ENCODE results near the gene TFAP2E. TPM values are rescaled to one million over a fixed set of nuclear protein-coding genes. Genes with fewer than 3 reads are reported as not detected.

Gene TFAP2E
- total RNA-seq, 1 donor from 2014 or later, result 3.6 TPM

GRCh38 chr1:35605071-35605866 lies 32.2 kb downstream of the TFAP2E start:
- H3K4me1 Mint-ChIP-seq (ENCODE audit: unreplicated experiment), result no peaks in the 10 kb centered on the region
- no peak for TF ChIP-seq CTCF (IDR thresholded peaks at IDR 0.05; ENCODE audit: unreplicated experiment)
- H3K27ac Mint-ChIP-seq (ENCODE audit: unreplicated experiment), result no peak overlapping the region
- no peak overlapping the region for H3K4me3 Mint-ChIP-seq (ENCODE audit: unreplicated experiment)
- H3K27me3 Mint-ChIP-seq (ENCODE audit: unreplicated experiment), result no peaks in the 10 kb centered on the region
- H3K36me3 Mint-ChIP-seq (ENCODE audit: low read depth, unreplicated experiment), result peaks cover 43% of the 10 kb centered on the region
- H3K9me3 Mint-ChIP-seq (ENCODE audit: unreplicated experiment), result no peaks in the 10 kb centered on the region
- no peak for DNase-seq (ENCODE audit: low spot score)

- no peak for TF ChIP-seq CTCF (IDR thresholded peaks at IDR 0.05; ENCODE audit: unreplicated experiment)
- Mint-ChIP-seq H3K36me3 (ENCODE audit: low read depth, unreplicated experiment) (peaks cover 38% of the 10 kb centered on the region), H3K4me3 (ENCODE audit: unreplicated experiment) (no peak overlapping the region), H3K4me1 (ENCODE audit: unreplicated experiment) (no peaks in the 10 kb centered on the region), H3K27ac (ENCODE audit: unreplicated experiment) (no peak overlapping the region), H3K27me3 (ENCODE audit: unreplicated experiment) (no peaks in the 10 kb centered on the region), H3K9me3 (ENCODE audit: unreplicated experiment) (no peaks in the 10 kb centered on the region)
- DNase-seq (ENCODE audit: low spot score), result no peak
Measured at GRCh38 chr1:35605867-35606182, 32.7 kb downstream of the TFAP2E start.

GRCh38 chr1:35611655-35612054 lies 38.5 kb downstream of the TFAP2E start:
- peaks cover 21% of the 10 kb centered on the region for H3K36me3 Mint-ChIP-seq (ENCODE audit: low read depth, unreplicated experiment)
- H3K27me3 Mint-ChIP-seq (ENCODE audit: unreplicated experiment), result no peaks in the 10 kb centered on the region

GRCh38 chr1:35615440-35615839 lies 42.3 kb downstream of the TFAP2E start:
- Mint-ChIP-seq H3K4me1 (ENCODE audit: unreplicated experiment) (no peaks in the 10 kb centered on the region), H3K27ac (ENCODE audit: unreplicated experiment) (no peak overlapping the region), H3K9me3 (ENCODE audit: unreplicated experiment) (no peaks in the 10 kb centered on the region), H3K36me3 (ENCODE audit: low read depth, unreplicated experiment) (peaks cover 15% of the 10 kb centered on the region), H3K4me3 (ENCODE audit: unreplicated experiment) (no peak overlapping the region), H3K27me3 (ENCODE audit: unreplicated experiment) (no peaks in the 10 kb centered on the region)
- TF ChIP-seq CTCF (IDR thresholded peaks at IDR 0.05; ENCODE audit: unreplicated experiment), result no peak
- no peak for DNase-seq (ENCODE audit: low spot score)

More at GRCh38 chr1:35611655-35612054, 38.5 kb downstream of the TFAP2E start:
- Mint-ChIP-seq H3K4me3 (ENCODE audit: unreplicated experiment) (no peak overlapping the region), H3K27ac (ENCODE audit: unreplicated experiment) (no peak overlapping the region), H3K9me3 (ENCODE audit: unreplicated experiment) (no peaks in the 10 kb centered on the region), H3K4me1 (ENCODE audit: unreplicated experiment) (no peaks in the 10 kb centered on the region)
- DNase-seq (ENCODE audit: low spot score), result no peak
- TF ChIP-seq CTCF (IDR thresholded peaks at IDR 0.05; ENCODE audit: unreplicated experiment), result no peak

GRCh38 chr1:35619237-35620121 lies 46.4 kb downstream of the TFAP2E start:
- Mint-ChIP-seq H3K27me3 (ENCODE audit: unreplicated experiment) (no peaks in the 10 kb centered on the region), H3K4me1 (ENCODE audit: unreplicated experiment) (peaks cover 14% of the 10 kb centered on the region), H3K27ac (ENCODE audit: unreplicated experiment) (no peak overlapping the region), H3K4me3 (ENCODE audit: unreplicated experiment) (no peak overlapping the region), H3K9me3 (ENCODE audit: unreplicated experiment) (no peaks in the 10 kb centered on the region), H3K36me3 (ENCODE audit: low read depth, unreplicated experiment) (peaks cover 7% of the 10 kb centered on the region)
- no peak for TF ChIP-seq CTCF (IDR thresholded peaks at IDR 0.05; ENCODE audit: unreplicated experiment)
- DNase-seq (ENCODE audit: low spot score), result no peak
